HepG2 (cell line): ENCODE measurements around the gene YAP1. TPM values are rescaled to one million over a fixed set of nuclear protein-coding genes. Genes with fewer than 3 reads are reported as not detected.

Experiments
- ATAC-seq: fragments of 200-7000 bp; cut with Tn5 transposase; 3 replicates; pipeline ENCODE4 v1.9.1; 2020; ENCODE audit warnings: mild to moderate bottlenecking, moderate library complexity
- BruUV-seq: library from RNA; stranded (reverse); fragments of 400-500 nt; replicated peaks from 2 replicates; lab custom pipeline; 2021; lab: Mats Ljungman, UMichigan
- CTCF ChIA-PET: fragments of 300-600 bp; formaldehyde crosslinking; extraction: SDS; loops from one replicate; lab custom pipeline; 2021; ENCODE audit warnings: low total read pairs, inconsistent platforms, low intra/inter-chr PET ratio; lab: Yijun Ruan, JAX
- POLR2A ChIA-PET: fragments of 350-600 bp; sonication (Branson Sonifier 250); formaldehyde crosslinking; loops from one replicate; lab custom pipeline; 2020; ENCODE audit warnings: antibody characterized with exemption, inconsistent platforms; lab: Yijun Ruan, JAX
- DNase-seq: peaks from one replicate; pipeline ENCODE4 v3.0.0-alpha.2; 2015; ENCODE audit warnings: low spot score
- FAIRE-seq: peaks from 3 replicates; lab custom pipeline; 2011; peaks lifted over from hg19 to GRCh38; lab: Jason Lieb, UNC
- H2AFZ ChIP-seq: one replicate; pipeline ENCODE4 v1.6.1; 2011; ENCODE audit warnings: low read length, inconsistent platforms
- H3K27ac ChIP-seq: fragments of 300-600 bp; 3 replicates; pipeline ENCODE4 v1.8.0; 2011; ENCODE audit warnings: mixed run types, mild to moderate bottlenecking, mixed read lengths, low read length, inconsistent platforms; ENCODE audit not compliant: insufficient read depth; ENCODE audit errors: extremely low read length
- H3K27me3 ChIP-seq, 2 experiments: fragments of 200-600 bp in 1 of 2; 2 replicates in 1 of 2; 3 replicates in 1 of 2; pipeline versions ENCODE4 v1.6.0 to v1.8.0; 2011; ENCODE audit warnings: low read length in 2 of 2, mild to moderate bottlenecking in 2 of 2, moderate library complexity in 2 of 2, inconsistent platforms in 1 of 2; ENCODE audit not compliant: insufficient read depth in 2 of 2, control insufficient read depth in 1 of 2
- H3K36me3 ChIP-seq, 2 experiments: fragments of 200-600 bp in 1 of 2; replicated peaks in 1 of 2; 2 replicates in 1 of 2; 3 replicates in 1 of 2; pipeline versions ENCODE4 v1.5.1 to v1.8.0; 2011; ENCODE audit warnings: low read length in 2 of 2, inconsistent platforms in 1 of 2; ENCODE audit not compliant: insufficient read depth in 2 of 2, control insufficient read depth in 1 of 2
- H3K4me1 ChIP-seq: 2 replicates; pipeline ENCODE4 v1.5.1; 2012; ENCODE audit warnings: low read length, inconsistent platforms; ENCODE audit not compliant: insufficient read depth
- H3K4me2 ChIP-seq: 2 replicates; pipeline ENCODE4 v1.6.0; 2011; ENCODE audit warnings: low read depth, low read length, inconsistent platforms
- H3K4me3 ChIP-seq, 3 experiments: fragments of 200-600 bp in 1 of 3; sonication (generic), shearing (Covaris generic) in 1 of 3; replicated peaks in 1 of 3; 2 replicates each; pipeline ENCODE4 v1.5.1; 2011 to 2016; ENCODE audit warnings: low read length in 3 of 3, inconsistent platforms in 2 of 3, low read depth in 2 of 3, mild to moderate bottlenecking in 2 of 3, control low read depth in 1 of 3, mixed read lengths in 1 of 3; ENCODE audit not compliant: insufficient read depth in 1 of 3
- H3K79me2 ChIP-seq: one replicate; pipeline ENCODE4 v1.6.1; 2011; ENCODE audit warnings: low read length, inconsistent platforms; ENCODE audit not compliant: insufficient read depth
- H3K9ac ChIP-seq: 2 replicates; pipeline ENCODE4 v1.6.0; 2011; ENCODE audit warnings: mild to moderate bottlenecking, low read depth, low read length, inconsistent platforms; ENCODE audit not compliant: insufficient read depth
- H3K9me3 ChIP-seq: 2 replicates; pipeline ENCODE4 v1.5.1; 2012; ENCODE audit warnings: mild to moderate bottlenecking, low read length
- H4K20me1 ChIP-seq: 2 replicates; pipeline ENCODE4 v1.6.0; 2011; ENCODE audit warnings: inconsistent platforms, mild to moderate bottlenecking, low read length, moderate library complexity; ENCODE audit not compliant: insufficient read depth
- ASH2L ChIP-seq: fragments of 300-600, 200-600 bp; sonication (generic); IDR thresholded peaks from 2 replicates; pipeline ENCODE4 v1.7.0; 2017; ENCODE audit warnings: low read depth, mild to moderate bottlenecking, moderate library complexity, mixed read lengths, low read length; ENCODE audit not compliant: insufficient read length
- CENPX ChIP-seq: sonication (generic); formaldehyde crosslinking; IDR thresholded peaks from 2 replicates; pipeline ENCODE4 v1.9.0; 2021; ENCODE audit warnings: mild to moderate bottlenecking, missing genetic modification reagents, moderate library complexity
- HDAC2 ChIP-seq: sonication (generic); formaldehyde crosslinking; IDR thresholded peaks from 2 replicates; pipeline ENCODE4 v1.4.0; 2020; ENCODE audit warnings: missing genetic modification reagents
- IRF2 ChIP-seq: IDR thresholded peaks from 2 replicates; pipeline ENCODE4 v1.6.1; 2018; ENCODE audit warnings: missing genetic modification reagents, missing compliant biosample characterization
- RBM22 ChIP-seq: fragments of 200-400 bp; formaldehyde crosslinking; optimal IDR thresholded peaks from 2 replicates; pipeline ENCODE3; 2017; ENCODE audit warnings: mild to moderate bottlenecking, low read length, moderate library complexity
- REL ChIP-seq: sonication (generic); formaldehyde crosslinking; conservative IDR thresholded peaks from 2 replicates; pipeline ENCODE4 v1.8.0; 2022; ENCODE audit warnings: mild to moderate bottlenecking, missing genetic modification reagents, moderate library complexity
- RFX1 ChIP-seq: fragments of 450-650 bp; IDR thresholded peaks from 2 replicates; pipeline ENCODE4 v1.6.1; 2017
- SOX5 ChIP-seq: IDR thresholded peaks from 2 replicates; pipeline ENCODE4 v1.6.1; 2016; ENCODE audit warnings: borderline replicate concordance
- STAT5B ChIP-seq: sonication (generic); formaldehyde crosslinking; IDR thresholded peaks from 2 replicates; pipeline ENCODE4 v1.4.0; 2020; ENCODE audit warnings: missing genetic modification reagents
- U2AF2 ChIP-seq: fragments of 200-400 bp; formaldehyde crosslinking; IDR thresholded peaks from 2 replicates; pipeline ENCODE4 v1.6.1; 2017; ENCODE audit warnings: low read depth, mild to moderate bottlenecking, low read length
- ZNF331 ChIP-seq: sonication (generic); formaldehyde crosslinking; IDR thresholded peaks from 2 replicates; pipeline ENCODE4 v1.4.0; 2020; ENCODE audit warnings: missing genetic modification reagents
- WGBS: methylation state at CpG from one replicate; pipeline ENCODE4 v1.1.6; 2017; ENCODE audit warnings: low lambda C conversion rate; 5-methylcytosine and 5-hydroxymethylcytosine counted together
- in situ Hi-C: cut with HindIII; loops from 2 replicates; pipeline ENCODE4 v1.10.0; 2017; ENCODE audit warnings: low pct_unique_long_range_greater_than_20kb; ENCODE audit not compliant: extremely low pct_ligation_motif_present
- intact Hi-C: fragments of 100-400 bp; cut with micrococcal nuclease; formaldehyde crosslinking; loops from one replicate; pipeline ENCODE4 v1.10.0; 2022; ENCODE audit not compliant: unreplicated experiment
- polyA plus RNA-seq, 8 experiments: library from polyadenylated mRNA; depleted of rRNA in 3 of 8; stranded (reverse) in 7 of 8; unstranded in 1 of 8; fragments of >200 nt; fragmentation: Illumina TruSeq in 4 of 8; extraction: Trizol in 4 of 8; gene quantifications; 2 replicates each; pipeline versions ENCODE4 v1.2.1 to v1.2.3, GENCODE V29; 2011 to 2016; ENCODE audit warnings: low read depth in 4 of 8, missing spikeins in 1 of 8, mixed read lengths in 1 of 8; ENCODE audit not compliant: insufficient read depth in 1 of 8
- total RNA-seq, 5 experiments: library from RNA; depleted of rRNA; stranded (reverse); fragments of >200 nt; fragmentation: Illumina TruSeq; extraction: Trizol; gene quantifications; 2 replicates each; pipeline ENCODE4 v1.2.3, GENCODE V29; 2016; ENCODE audit warnings: low read depth in 1 of 5
- TF ChIP-seq, protein P1 (sequence below): sonication (generic); formaldehyde crosslinking; conservative IDR thresholded peaks from 2 replicates; pipeline ENCODE4 v1.8.1; 2023; ENCODE audit warnings: missing genetic modification reagents
- TF ChIP-seq, protein P2 (sequence below): sonication (generic); formaldehyde crosslinking; IDR thresholded peaks from 2 replicates; pipeline ENCODE4 v1.4.0; 2020; ENCODE audit warnings: mild to moderate bottlenecking, missing genetic modification reagents
- TF ChIP-seq, protein P3 (sequence below): sonication (generic); formaldehyde crosslinking; conservative IDR thresholded peaks from 2 replicates; pipeline ENCODE4 v1.5.0; 2020; ENCODE audit warnings: missing genetic modification reagents

YAP1 gene
- total and polyA plus RNA-seq, 2 of the 13 experiments (the other 11 are each of a cell fraction or from before 2014, with no cell fraction given) = 59.5 to 91.0 TPM

DNA sequence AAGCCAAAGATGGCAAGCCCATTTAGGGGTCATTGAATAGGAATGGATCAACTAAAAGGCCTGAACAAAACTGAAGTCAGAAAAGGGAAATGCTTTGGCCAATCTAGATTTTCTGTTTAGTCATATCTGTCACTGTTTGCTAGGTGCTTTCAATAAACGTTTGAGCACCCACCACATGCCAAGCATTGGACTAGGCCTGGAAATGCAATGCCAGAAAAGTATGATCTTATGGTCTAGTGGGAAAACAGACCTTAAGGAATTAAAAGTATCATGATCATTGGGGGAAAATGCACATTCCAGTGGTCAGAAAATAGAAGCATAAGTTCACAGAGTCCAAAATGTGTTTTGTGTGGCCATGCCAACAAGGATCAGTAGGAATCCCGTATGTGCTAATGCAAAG is 130.3 kb downstream of the YAP1 start:
- Histone ChIP-seq H3K4me3 (no peak overlapping the region), H3K4me2 (no peak overlapping the region), H3K36me3 (no peaks in the 10 kb centered on the region), H3K79me2 (no peaks in the 10 kb centered on the region), H3K27ac (peak overlapping the region; percentile 13), H4K20me1 (no peaks in the 10 kb centered on the region), H3K9ac (no peak overlapping the region), H3K9me3 (no peaks in the 10 kb centered on the region), H3K27me3 (no peaks in the 10 kb centered on the region), H2AFZ (no peak overlapping the region), H3K4me1 (peaks cover 80% of the 10 kb centered on the region)
- POLR2A ChIA-PET = no interaction called here
- FAIRE-seq = no peak
- intact Hi-C loops (no loop called here), in situ Hi-C loops (no loop called here)
- no TSS peak for BruUV-seq
- no peak for TF ChIP-seq CENPX
- no peak for TF ChIP-seq HDAC2 (CRISPR knock-in tag)
- TF ChIP-seq REL (CRISPR knock-in tag) = no peak
- TF ChIP-seq RFX1 = peak; percentile 11; the same call in 1 of the 2 replicates
- TF ChIP-seq, protein P1, sequence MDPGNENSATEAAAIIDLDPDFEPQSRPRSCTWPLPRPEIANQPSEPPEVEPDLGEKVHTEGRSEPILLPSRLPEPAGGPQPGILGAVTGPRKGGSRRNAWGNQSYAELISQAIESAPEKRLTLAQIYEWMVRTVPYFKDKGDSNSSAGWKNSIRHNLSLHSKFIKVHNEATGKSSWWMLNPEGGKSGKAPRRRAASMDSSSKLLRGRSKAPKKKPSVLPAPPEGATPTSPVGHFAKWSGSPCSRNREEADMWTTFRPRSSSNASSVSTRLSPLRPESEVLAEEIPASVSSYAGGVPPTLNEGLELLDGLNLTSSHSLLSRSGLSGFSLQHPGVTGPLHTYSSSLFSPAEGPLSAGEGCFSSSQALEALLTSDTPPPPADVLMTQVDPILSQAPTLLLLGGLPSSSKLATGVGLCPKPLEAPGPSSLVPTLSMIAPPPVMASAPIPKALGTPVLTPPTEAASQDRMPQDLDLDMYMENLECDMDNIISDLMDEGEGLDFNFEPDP (CRISPR knock-in tag) = no peak
- TF ChIP-seq, protein P2, sequence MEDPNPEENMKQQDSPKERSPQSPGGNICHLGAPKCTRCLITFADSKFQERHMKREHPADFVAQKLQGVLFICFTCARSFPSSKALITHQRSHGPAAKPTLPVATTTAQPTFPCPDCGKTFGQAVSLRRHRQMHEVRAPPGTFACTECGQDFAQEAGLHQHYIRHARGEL = no peak
- no peak for TF ChIP-seq IRF2 (CRISPR knock-in tag)
- TF ChIP-seq, protein P3, sequence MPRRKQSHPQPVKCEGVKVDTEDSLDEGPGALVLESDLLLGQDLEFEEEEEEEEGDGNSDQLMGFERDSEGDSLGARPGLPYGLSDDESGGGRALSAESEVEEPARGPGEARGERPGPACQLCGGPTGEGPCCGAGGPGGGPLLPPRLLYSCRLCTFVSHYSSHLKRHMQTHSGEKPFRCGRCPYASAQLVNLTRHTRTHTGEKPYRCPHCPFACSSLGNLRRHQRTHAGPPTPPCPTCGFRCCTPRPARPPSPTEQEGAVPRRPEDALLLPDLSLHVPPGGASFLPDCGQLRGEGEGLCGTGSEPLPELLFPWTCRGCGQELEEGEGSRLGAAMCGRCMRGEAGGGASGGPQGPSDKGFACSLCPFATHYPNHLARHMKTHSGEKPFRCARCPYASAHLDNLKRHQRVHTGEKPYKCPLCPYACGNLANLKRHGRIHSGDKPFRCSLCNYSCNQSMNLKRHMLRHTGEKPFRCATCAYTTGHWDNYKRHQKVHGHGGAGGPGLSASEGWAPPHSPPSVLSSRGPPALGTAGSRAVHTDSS = no peak
- TF ChIP-seq ASH2L = peak; percentile 36
- no peak for TF ChIP-seq SOX5 (CRISPR knock-in tag)
- no peak for TF ChIP-seq U2AF2
- TF ChIP-seq STAT5B (CRISPR knock-in tag) = no peak
- no peak for TF ChIP-seq ZNF331
- no peak for TF ChIP-seq RBM22
- CTCF ChIA-PET = no interaction called here
- no peak for DNase-seq
- no peak for ATAC-seq
- WGBS = 29% methylated on average over 2 of the region's 2 CpGs
